Measurements from ENCODE around the gene RNF169.
A peak's percentile ranks its signal among the peaks of the same experiment; 100 is the strongest.
"Not testable (repeated sequence)": the region's sequence is repeated elsewhere in the genome, so short reads cannot be mapped to it uniquely, and the experiment has no call there.

RNF169 gene

DNA sequence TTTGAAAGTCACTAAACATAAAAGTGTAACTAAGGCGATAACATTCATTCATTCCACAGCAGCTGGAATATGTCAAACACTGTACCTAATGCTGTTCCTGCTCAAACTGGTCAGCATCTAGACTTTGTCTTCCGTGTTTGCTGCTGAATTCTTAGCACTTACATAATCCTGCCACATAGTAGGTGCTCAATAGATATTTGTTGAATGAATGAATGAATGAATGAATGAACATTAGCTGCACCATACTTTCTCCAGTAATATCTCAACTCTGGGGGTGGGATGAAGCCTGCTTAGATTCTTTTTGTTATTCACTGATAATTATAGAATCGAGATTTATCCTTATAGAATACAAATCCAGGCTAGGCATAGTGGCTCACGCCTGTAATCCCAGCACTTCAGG lies 6.6 kb upstream of the RNF169 start:
- no peak overlapping the region for H3K4me3 ChIP-seq (ENCODE audit: low read length)
- TF ChIP-seq ZNF274 (IDR thresholded peaks at IDR 0.05; ENCODE audit: low read depth, low read length), result no peak

DNA sequence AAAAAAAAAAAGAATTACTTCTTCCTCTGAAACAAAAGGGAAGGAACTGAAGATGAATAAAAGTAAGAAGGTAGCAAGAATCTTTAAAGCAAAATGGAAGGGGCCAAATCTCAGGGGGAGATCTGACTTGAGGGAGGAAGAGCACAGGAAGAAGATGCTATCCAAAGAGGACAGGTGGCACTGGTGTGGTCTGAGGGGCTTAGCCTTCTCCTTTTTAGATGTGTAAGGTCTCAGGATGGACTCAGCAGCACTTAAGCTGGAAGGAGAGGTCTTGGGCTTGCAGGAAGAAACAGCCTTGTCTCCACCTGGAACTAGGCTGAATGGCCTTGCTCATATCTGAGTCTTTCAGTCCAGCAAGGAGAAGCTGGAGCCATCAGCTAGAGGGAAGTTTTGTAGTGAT lies 5.0 kb upstream of the RNF169 start:
- no peak for TF ChIP-seq ZNF274 (IDR thresholded peaks at IDR 0.05; ENCODE audit: low read depth, low read length)
- no peak overlapping the region for H3K4me3 ChIP-seq (ENCODE audit: low read length)

DNA sequence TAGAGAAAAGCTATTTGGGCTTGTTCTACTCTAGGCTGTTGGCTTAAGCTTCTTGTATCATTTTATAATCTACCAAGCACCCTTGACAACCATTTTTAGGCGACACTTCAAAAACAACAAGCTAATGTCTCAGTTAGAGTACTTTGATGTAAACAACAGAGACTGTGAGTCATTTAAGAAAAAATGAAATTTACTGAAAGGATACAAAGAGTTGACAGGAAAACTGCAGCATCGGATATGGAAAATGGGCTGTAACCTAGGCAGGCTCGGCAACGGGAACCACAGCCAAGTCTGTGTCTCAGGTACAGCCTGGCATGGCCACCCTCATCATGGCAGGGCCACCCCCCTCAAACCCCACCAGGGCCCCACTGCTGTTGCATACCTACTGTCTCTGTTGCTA lies 4.4 kb upstream of the RNF169 start:
- no peak for TF ChIP-seq ZNF274 (IDR thresholded peaks at IDR 0.05; ENCODE audit: low read depth, low read length)
- H3K4me3 ChIP-seq (ENCODE audit: low read length), result no peak overlapping the region

DNA sequence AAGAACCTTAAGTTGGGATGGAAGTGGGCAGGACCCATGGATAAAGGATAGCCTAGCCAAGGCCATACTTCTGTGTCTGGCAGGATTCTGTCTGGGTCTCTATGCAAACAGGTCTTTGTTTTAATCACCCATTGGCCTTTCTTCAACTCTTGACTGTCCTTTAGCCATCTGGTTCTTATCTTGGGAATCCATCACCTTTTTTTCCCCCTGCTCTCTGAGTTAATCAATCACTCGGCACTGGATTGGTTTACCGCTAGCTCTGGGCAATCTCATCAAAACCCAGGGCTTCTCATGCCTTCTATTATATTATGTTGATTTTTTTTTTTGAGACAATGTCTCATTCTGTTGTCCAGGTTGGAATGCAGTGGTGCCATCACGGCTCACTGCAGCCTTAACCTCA lies 1.8 kb upstream of the RNF169 start:
- no peak overlapping the region for H3K4me3 ChIP-seq (ENCODE audit: low read length)
- TF ChIP-seq ZNF274 (IDR thresholded peaks at IDR 0.05; ENCODE audit: low read depth, low read length), result no peak

DNA sequence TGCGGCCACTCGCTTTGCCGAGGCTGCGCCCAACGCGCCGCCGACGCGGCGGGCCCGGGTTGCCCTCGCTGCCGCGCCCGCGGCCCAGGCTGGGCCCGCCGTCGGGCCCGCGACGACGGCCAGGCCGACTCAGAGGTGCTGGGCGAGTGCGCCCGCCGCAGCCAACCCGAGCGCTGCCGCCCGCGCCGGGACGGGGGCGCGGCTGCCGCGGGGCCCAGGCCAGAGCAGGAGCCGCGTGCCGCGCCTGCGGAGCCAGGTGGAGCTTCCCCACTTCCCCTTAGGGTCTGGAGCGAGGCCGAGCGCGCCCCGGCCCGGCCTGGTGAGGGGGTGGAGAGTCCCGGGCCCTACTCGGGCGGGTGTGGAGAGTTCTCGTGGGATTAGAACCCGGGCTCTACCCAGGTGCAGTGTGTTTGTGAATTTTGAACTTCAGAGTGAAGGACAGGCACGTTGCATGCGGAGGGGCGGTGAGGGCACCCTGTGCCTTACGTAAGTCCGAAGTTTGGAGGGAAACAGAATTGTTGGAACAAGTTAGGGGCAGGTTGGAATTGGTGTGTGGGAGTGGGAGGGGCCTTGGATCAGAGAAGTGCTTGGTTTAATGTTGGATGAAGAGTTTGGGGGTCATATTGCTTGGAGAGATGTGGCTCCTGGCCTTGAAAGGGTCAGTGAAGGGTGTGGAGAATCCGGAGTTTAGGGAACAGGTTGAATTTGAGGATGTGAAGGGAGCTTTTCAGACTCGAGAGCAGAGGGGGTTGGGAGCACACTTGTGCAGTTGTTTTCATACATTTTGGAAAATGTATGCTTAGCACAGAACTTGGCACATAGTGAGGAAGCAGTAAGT lies 697 bp downstream of the RNF169 start:
- H3K4me3 ChIP-seq (ENCODE audit: low read length), result peak overlapping the region; percentile 79
- no peak for TF ChIP-seq ZNF274 (IDR thresholded peaks at IDR 0.05; ENCODE audit: low read depth, low read length)

DNA sequence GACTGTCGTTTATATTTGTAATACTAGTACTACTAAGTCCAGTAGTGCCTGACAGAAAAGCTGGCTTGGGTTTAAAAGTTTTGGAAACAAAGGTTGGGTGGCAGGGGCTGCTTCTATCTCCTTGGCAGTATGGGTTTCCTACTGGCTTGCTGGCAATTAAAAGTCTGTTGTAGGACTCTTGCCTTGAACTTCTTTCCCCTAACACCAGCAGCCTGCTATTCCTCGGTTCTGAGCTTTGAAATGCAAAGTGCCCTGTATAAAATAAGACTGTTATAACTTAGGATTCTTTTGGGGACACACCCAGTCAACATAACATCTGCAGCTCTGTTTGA lies 1.3 kb downstream of the RNF169 start:
- no peak for TF ChIP-seq ZNF274 (IDR thresholded peaks at IDR 0.05; ENCODE audit: low read depth, low read length)
- peak overlapping the region; percentile 79 for H3K4me3 ChIP-seq (ENCODE audit: low read length)

DNA sequence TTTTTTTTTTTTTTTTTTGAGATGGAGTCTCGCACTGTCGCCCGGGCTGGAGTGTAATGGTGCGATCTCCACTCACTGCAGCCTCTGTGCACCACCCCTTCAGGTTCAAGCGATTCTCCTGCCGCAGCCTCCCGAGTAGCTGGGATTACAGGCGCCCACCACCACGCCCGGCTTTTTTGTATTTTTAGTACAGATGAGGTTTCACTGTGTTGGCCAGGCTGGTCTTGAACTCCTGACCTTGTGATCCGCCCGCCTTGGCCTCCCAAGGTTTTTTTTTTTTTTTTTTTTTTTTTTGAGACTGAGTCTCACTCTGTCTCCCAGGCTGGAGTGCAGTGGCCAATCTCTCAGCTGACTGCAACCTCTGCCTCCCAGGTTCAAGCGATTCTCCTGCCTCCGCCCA lies 1.9 kb downstream of the RNF169 start:
- not testable (repeated sequence) for H3K4me3 ChIP-seq (ENCODE audit: low read length)

DNA sequence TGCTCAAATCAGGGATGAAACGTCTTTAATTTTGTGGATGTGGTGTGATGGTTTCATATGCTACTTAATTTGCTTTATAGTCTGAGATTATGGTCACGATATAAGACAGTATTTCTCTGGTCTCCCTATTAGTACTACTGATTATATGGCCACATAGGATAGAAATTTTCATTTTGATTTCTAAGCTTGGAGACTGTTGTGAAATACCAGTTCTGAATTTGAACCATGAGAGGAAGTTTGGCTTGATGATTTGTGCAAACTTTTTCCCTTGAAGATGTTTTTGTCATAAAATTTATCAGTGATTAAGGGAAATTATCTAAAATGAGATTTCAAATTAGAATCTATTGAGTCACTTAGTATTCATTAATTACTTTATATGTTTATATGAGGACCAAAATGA lies 2.7 kb downstream of the RNF169 start:
- TF ChIP-seq ZNF274 (IDR thresholded peaks at IDR 0.05; ENCODE audit: low read depth, low read length), result no peak
- H3K4me3 ChIP-seq (ENCODE audit: low read length), result no peak overlapping the region

DNA sequence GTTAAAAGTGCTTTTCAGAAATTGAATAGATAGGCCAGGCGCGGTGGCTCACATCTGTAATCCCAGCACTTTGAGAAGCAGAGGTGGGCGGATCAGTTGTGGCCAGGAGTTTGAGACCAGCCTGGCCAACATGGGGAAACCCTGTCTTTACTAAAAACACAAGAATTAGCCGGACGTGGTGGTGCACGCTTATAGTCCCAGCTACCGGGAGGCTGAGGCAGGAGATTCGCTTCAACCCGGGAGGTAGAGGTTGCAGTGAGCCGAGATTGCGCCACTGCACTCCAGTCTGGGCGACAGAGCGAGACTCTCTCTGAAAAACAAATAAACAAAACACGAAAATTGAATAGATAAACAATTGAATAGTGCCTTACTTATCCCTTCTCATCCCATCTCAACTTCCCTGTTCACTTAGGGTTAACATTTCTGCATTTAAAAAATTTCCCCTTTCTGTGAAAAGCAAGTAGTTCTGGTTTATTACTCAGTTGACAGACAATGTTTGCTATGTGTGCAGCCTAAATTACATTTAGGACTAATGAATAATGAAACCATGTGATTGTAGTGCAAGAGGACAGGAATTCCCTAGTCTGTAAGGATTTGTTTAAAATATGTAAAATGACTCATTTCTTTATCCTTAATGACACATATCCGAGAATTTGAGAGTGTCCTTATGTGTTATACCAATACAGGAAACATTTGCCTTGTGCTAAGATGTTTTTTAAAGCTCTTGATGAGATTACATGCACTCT lies 6.0 kb downstream of the RNF169 start:
- TF ChIP-seq ZNF274 (IDR thresholded peaks at IDR 0.05; ENCODE audit: low read depth, low read length), result no peak
- no peak overlapping the region for H3K4me3 ChIP-seq (ENCODE audit: low read length)

DNA sequence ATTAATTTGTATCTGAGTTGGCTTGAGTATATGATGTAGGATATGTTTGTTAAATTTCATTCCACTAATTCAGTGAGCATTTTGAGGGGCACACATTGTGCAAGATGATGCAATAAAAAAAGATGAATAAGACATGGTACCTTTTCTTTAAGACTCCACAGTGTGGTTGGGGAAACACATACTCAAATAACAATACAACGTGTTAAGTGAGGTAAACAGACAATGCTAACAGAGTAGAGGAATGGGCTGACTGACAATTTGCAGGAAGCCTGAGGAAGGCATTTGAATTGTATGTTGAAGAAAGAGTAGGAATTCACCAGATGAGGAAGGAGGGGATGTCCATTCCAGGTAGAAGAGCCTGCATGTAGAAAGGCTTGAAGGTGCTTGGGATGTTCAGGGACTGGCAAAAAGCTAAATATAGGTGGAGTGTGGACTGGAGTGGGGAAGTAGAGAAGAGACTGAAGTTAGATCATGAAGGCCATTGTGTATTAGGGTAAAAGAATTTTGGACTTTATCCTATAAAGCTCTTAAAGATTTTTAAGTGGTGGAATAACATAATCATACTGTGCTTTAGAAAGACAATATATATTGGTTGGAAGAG lies 6.8 kb downstream of the RNF169 start:
- H3K4me3 ChIP-seq (ENCODE audit: low read length), result no peak overlapping the region
- no peak for TF ChIP-seq ZNF274 (IDR thresholded peaks at IDR 0.05; ENCODE audit: low read depth, low read length)

DNA sequence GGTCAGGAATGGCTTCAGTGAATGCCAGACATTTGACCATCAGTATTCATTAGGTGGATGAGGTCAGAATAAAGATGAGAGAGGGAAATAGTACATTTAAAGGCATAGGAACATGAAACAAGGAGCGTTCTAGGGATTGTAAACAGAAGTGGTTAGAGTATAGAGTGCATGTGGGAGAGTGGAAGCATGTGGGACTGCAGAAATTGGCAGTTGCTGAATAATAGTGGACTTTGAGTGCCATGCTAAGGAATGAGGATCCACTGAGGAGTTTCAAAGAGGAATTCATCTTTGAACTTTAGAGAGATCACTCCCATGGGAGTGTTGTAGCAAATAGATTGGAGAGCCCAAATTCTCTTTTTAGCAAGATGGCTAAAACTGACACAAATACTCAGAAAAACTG lies 7.9 kb downstream of the RNF169 start:
- TF ChIP-seq ZNF274 (IDR thresholded peaks at IDR 0.05; ENCODE audit: low read depth, low read length), result no peak

DNA sequence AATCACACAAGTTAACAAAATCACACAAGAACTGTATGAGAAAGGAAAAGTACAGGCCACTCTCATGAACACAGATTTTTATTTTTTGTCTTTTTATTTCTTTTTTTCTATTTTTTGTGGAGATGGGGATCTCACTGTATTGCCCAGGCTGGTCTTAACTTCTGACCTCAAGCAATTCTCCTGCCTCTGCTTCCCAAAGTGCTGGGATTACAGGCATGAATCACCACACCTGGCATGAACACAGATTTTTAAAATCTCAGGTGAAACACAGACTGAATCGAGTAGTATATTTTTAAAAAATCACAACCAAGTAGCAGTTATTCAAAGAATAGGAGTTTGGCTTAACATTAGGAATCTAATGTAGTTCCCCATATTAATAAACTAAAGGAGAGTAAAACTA lies 18.3 kb downstream of the RNF169 start:
- H3K4me3 ChIP-seq (ENCODE audit: low read length), result no peak overlapping the region
- no peak for TF ChIP-seq ZNF274 (IDR thresholded peaks at IDR 0.05; ENCODE audit: low read depth, low read length)

More for the DNA sequence above, 7.9 kb downstream of the RNF169 start:
- no peak overlapping the region for H3K4me3 ChIP-seq (ENCODE audit: low read length)

DNA sequence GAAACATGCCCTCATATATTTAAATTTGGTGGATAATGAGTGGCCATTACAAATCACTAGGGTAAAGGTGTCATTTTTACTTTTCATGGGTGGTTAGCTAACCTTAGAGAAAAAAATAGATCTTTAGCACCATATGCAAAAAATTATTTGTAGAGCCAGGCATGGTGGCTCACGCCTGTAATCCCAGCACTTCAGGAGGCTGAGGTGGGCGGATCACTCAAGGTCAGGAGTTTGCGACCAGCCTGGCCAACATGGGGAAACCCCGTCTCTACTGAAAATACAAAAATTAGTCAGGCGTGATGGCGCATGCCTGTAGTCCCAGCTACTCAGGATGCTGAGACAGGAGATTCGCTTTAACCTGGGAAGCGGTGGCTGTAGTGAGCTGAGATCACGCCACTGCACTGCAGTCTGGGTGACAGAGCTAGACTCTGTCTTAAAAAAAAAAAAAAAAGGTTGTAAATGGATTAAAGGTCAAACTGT lies 19.6 kb downstream of the RNF169 start:
- not testable (repeated sequence) for H3K4me3 ChIP-seq (ENCODE audit: low read length)

DNA sequence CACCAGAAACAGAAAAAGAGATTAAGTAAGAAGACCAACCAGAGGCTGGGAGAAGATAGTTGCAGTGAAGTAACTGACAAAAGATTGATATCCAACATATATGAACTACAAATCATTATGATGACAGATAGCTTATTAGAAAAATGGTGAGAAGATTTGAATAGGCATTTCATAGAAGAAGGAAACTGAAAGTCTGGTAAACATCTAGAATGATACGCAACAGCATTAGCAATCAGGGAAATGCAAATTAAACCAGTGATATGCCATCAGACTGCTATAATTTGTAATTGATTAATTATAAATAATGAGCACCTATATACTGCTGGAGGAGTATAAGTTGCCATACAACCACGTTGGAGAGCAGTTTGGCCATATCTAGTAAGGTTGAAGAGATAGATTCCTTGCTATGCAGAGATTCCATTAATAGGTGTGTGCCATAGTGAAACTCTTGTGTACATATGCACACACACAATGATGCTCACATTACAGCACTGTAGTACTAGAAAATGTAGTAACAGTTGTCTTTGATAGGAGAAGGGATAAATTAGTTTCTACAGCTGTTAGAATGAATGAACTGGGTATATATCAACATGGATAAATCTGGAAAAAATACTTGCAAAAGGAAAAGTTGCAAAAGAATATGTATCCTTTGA lies 20.5 kb downstream of the RNF169 start:
- no peak for TF ChIP-seq ZNF274 (IDR thresholded peaks at IDR 0.05; ENCODE audit: low read depth, low read length)
- H3K4me3 ChIP-seq (ENCODE audit: low read length), result no peak overlapping the region; the same call in 1 of the 2 replicates

All from GM08714 (cell line).